SK-N-SH treated with all-trans-retinoic acid at 6 μM for 48 hours (cell line): Measurements from ENCODE around the gene CDH11.

Experiments
- ARNTL ChIP-seq: fragments of 450-650 bp; formaldehyde crosslinking; IDR thresholded peaks from 2 replicates; pipeline ENCODE4 v1.5.0; 2020; ENCODE audit warnings: low read depth, mild to moderate bottlenecking, moderate library complexity, borderline replicate concordance
- BACH2 ChIP-seq: fragments of 250-450 bp; sonication (Bioruptor Pico); IDR thresholded peaks from 2 replicates; pipeline ENCODE4 v1.9.0; 2021; ENCODE audit warnings: mild to moderate bottlenecking, borderline replicate concordance
- CREB5 ChIP-seq: fragments of 250-450 bp; sonication (Bioruptor Pico); IDR thresholded peaks from 2 replicates; pipeline ENCODE4 v1.5.1; 2020; ENCODE audit warnings: low read depth, mild to moderate bottlenecking, moderate library complexity
- CSRNP3 ChIP-seq: fragments of 250-450 bp; sonication (Bioruptor Pico); IDR thresholded peaks from 2 replicates; pipeline ENCODE4 v1.5.1; 2021; ENCODE audit warnings: mild to moderate bottlenecking, moderate library complexity
- PATZ1 ChIP-seq: fragments of 250-450 bp; sonication (Bioruptor Pico); IDR thresholded peaks from 2 replicates; pipeline ENCODE4 v1.8.0; 2020; ENCODE audit warnings: mild to moderate bottlenecking, moderate library complexity, borderline replicate concordance
- TOX ChIP-seq: fragments of 250-450 bp; sonication (Bioruptor Pico); IDR thresholded peaks from 2 replicates; pipeline ENCODE4 v1.8.0; 2021; ENCODE audit warnings: mild to moderate bottlenecking, moderate library complexity, borderline replicate concordance
- ZFP3 ChIP-seq: fragments of 250-450 bp; sonication (Bioruptor Pico); IDR thresholded peaks from 2 replicates; pipeline ENCODE4 v1.5.0; 2020; ENCODE audit warnings: mild to moderate bottlenecking, moderate library complexity
- TF ChIP-seq, protein P1 (sequence below): fragments of 250-450 bp; sonication (Bioruptor Pico); IDR thresholded peaks from 2 replicates; pipeline ENCODE4 v1.8.0; 2021; ENCODE audit warnings: low read depth, mild to moderate bottlenecking, moderate library complexity, borderline replicate concordance

DNA sequence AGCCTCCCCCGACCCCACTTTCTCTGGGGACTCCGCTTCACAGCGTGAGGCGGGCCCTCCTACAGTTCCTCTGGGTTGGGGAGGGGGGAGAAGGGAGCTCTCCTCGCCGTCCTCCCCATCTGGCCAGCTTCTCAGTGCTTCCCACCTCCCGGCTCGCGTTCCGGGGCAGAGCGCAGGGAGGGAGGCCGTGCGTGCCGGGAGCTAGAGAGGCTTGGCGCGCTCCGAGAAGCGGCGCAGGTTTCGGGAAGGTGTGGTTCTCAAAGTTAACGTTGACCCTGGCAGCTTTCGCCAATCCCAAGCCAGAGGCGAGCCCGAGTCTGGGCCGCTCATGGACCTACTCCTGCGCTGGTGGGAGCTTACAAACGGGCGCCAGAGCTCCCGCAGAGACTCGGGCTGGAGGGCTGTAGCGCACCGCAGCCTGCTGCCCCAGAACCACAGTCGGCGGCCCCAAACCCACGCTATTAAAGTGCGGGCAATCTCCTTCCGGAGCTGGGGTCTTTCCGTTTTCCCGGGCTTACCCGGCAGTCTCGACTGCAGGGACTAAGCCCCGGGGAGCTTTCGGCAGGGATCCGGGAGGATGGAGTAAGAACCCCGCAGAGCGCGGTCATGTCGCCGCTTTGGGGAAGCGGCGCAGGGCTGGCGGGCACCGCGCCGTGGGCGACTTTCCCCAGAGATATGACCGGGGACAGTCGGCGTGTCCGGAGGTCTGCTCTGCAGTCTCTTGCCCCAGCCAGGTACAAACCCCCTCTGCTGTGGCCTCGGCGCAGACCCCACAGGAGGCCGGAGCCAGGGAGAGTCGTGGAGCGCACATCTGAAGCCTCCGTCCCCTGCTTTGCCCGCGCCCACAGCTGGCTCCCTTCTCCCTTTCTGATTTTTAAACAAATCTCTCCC, 787 bp downstream of the CDH11 start:
- no peak for TF ChIP-seq TOX (CRISPR knock-in tag)
- no peak for TF ChIP-seq PATZ1
- TF ChIP-seq, protein P1, sequence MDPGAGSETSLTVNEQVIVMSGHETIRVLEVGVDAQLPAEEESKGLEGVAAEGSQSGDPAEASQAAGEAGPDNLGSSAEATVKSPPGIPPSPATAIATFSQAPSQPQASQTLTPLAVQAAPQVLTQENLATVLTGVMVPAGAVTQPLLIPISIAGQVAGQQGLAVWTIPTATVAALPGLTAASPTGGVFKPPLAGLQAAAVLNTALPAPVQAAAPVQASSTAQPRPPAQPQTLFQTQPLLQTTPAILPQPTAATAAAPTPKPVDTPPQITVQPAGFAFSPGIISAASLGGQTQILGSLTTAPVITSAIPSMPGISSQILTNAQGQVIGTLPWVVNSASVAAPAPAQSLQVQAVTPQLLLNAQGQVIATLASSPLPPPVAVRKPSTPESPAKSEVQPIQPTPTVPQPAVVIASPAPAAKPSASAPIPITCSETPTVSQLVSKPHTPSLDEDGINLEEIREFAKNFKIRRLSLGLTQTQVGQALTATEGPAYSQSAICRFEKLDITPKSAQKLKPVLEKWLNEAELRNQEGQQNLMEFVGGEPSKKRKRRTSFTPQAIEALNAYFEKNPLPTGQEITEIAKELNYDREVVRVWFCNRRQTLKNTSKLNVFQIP (CRISPR knock-in tag): no peak
- no peak for TF ChIP-seq CREB5
- TF ChIP-seq ARNTL (CRISPR knock-in tag): no peak
- no peak for TF ChIP-seq BACH2 (CRISPR knock-in tag)
- TF ChIP-seq CSRNP3 (CRISPR knock-in tag): no peak
- no peak for TF ChIP-seq ZFP3 (CRISPR knock-in tag)
